GM21447 (cell line): ENCODE measurements around the gene VPS26C.

Source experiments
- ATAC-seq: cut with Tn5 transposase; IDR thresholded peaks from one replicate; pipeline ENCODE4 v1.9.1; 2021; ENCODE audit not compliant: unreplicated experiment

VPS26C gene

GRCh38 chr21:37207441-37208009, 59.6 kb downstream of the VPS26C start:
- ATAC-seq: peak; percentile 51

GRCh38 chr21:37206496-37206895, 60.6 kb downstream of the VPS26C start:
- ATAC-seq: no peak

GRCh38 chr21:37204580-37204979, 62.6 kb downstream of the VPS26C start:
- ATAC-seq: no peak

GRCh38 chr21:37202221-37203110, 64.7 kb downstream of the VPS26C start:
- ATAC-seq: no peak

GRCh38 chr21:37200641-37201480, 66.3 kb downstream of the VPS26C start:
- no peak for ATAC-seq

- ATAC-seq: no peak
Measured at GRCh38 chr21:37199057-37199924, 67.8 kb downstream of the VPS26C start.

GRCh38 chr21:37197746-37198145, 69.4 kb downstream of the VPS26C start:
- no peak for ATAC-seq

- ATAC-seq: no peak
Measured at GRCh38 chr21:37196847-37197246, 70.3 kb downstream of the VPS26C start.

- no peak for ATAC-seq
Measured at GRCh38 chr21:37195610-37196009, 71.5 kb downstream of the VPS26C start.

GRCh38 chr21:37195059-37195458, 72.1 kb downstream of the VPS26C start:
- no peak for ATAC-seq

GRCh38 chr21:37193676-37194075, 73.5 kb downstream of the VPS26C start:
- ATAC-seq: no peak

GRCh38 chr21:37193006-37193405, 74.1 kb downstream of the VPS26C start:
- no peak for ATAC-seq

- ATAC-seq: no peak
Measured at GRCh38 chr21:37192019-37192418, 75.1 kb downstream of the VPS26C start.

- ATAC-seq: no peak
Measured at GRCh38 chr21:37188825-37189224, 78.3 kb downstream of the VPS26C start.

GRCh38 chr21:37186983-37187382, 80.2 kb downstream of the VPS26C start:
- ATAC-seq: no peak

- no peak for ATAC-seq
Measured at GRCh38 chr21:37184784-37185593, 82.1 kb downstream of the VPS26C start.

- ATAC-seq: no peak
Measured at GRCh38 chr21:37183749-37184148, 83.4 kb downstream of the VPS26C start.

GRCh38 chr21:37182222-37182621, 84.9 kb downstream of the VPS26C start:
- ATAC-seq: no peak

GRCh38 chr21:37181059-37181458, 86.1 kb downstream of the VPS26C start:
- ATAC-seq: no peak

- no peak for ATAC-seq
Measured at GRCh38 chr21:37176716-37177115, 90.4 kb downstream of the VPS26C start.
